ENCODE results near the gene EAPP.
"Not testable (repeated sequence)": the region's sequence is repeated elsewhere in the genome, so short reads cannot be mapped to it uniquely, and the experiment has no call there.

EAPP gene

DNA sequence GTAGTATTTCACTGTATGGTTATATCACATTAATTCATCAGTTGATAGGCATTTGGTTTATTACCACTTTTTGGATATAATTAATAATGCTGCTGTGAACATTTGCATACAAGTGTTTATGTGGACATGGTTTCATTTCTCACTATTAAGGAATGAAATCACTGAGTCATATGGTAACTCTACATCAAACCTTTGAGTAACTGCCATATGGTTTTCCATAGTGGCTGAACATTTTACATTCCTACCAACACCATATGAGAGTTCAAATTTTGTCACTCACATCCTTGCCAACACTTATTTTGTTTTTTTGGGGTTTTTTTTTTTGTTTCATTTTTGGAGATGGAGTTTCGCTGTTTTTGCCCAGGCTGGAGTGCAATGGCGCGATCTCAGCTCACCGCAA is 30.2 kb upstream of the EAPP start:
- Histone ChIP-seq H3K36me3 (ENCODE audit: low read depth) (peaks cover 97% of the 10 kb centered on the region), H3K27me3 (ENCODE audit: insufficient read depth, poor library complexity, severe bottlenecking) (no peaks in the 10 kb centered on the region)

DNA sequence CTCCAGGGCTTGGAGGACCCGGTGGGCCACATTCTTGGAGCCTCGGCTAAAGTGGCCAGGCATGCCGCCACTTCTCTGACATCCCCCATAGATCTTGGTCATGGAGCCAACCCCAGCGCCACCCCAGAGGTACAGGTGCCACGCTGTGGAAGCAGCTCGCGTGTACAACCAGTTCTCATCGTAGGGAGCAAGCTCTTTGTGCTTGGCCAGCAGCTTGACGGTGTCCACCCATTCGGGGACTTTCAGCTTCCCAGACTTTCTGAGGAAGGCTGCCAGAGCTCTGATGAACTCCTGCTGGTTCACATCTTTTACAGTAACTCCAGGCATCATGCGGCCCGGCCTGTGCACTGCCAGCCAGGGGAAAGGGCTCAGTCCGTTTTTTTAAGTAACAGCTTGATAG is 29.3 kb upstream of the EAPP start:
- Histone ChIP-seq H3K4me3 (ENCODE audit: severe bottlenecking) (no peak overlapping the region), H3K9me3 (ENCODE audit: severe bottlenecking) (no peaks in the 10 kb centered on the region), H3K36me3 (ENCODE audit: low read depth) (peaks cover 97% of the 10 kb centered on the region), H3K4me1 (ENCODE audit: insufficient read depth, poor library complexity, severe bottlenecking) (no peaks in the 10 kb centered on the region), H3K27ac (ENCODE audit: poor library complexity, severe bottlenecking) (no peak overlapping the region), H3K27me3 (ENCODE audit: insufficient read depth, poor library complexity, severe bottlenecking) (no peaks in the 10 kb centered on the region)
- ATAC-seq (ENCODE audit: low read depth) (no peak), DNase-seq (ENCODE audit: low spot score) (peak; percentile 45)
- TF ChIP-seq, protein P1, sequence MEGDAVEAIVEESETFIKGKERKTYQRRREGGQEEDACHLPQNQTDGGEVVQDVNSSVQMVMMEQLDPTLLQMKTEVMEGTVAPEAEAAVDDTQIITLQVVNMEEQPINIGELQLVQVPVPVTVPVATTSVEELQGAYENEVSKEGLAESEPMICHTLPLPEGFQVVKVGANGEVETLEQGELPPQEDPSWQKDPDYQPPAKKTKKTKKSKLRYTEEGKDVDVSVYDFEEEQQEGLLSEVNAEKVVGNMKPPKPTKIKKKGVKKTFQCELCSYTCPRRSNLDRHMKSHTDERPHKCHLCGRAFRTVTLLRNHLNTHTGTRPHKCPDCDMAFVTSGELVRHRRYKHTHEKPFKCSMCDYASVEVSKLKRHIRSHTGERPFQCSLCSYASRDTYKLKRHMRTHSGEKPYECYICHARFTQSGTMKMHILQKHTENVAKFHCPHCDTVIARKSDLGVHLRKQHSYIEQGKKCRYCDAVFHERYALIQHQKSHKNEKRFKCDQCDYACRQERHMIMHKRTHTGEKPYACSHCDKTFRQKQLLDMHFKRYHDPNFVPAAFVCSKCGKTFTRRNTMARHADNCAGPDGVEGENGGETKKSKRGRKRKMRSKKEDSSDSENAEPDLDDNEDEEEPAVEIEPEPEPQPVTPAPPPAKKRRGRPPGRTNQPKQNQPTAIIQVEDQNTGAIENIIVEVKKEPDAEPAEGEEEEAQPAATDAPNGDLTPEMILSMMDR (IDR thresholded peaks at IDR 0.05; ENCODE audit: poor library complexity, severe bottlenecking) = no peak

More for the DNA sequence above, 30.2 kb upstream of the EAPP start:
- TF ChIP-seq, protein P1 (IDR thresholded peaks at IDR 0.05; ENCODE audit: poor library complexity, severe bottlenecking) = no peak
- Histone ChIP-seq H3K9me3 (ENCODE audit: severe bottlenecking) (no peaks in the 10 kb centered on the region), H3K27ac (ENCODE audit: poor library complexity, severe bottlenecking) (no peak overlapping the region), H3K4me3 (ENCODE audit: severe bottlenecking) (no peak overlapping the region), H3K4me1 (ENCODE audit: insufficient read depth, poor library complexity, severe bottlenecking) (no peaks in the 10 kb centered on the region)
- ATAC-seq (ENCODE audit: low read depth) (no peak), DNase-seq (ENCODE audit: low spot score) (no peak)

DNA sequence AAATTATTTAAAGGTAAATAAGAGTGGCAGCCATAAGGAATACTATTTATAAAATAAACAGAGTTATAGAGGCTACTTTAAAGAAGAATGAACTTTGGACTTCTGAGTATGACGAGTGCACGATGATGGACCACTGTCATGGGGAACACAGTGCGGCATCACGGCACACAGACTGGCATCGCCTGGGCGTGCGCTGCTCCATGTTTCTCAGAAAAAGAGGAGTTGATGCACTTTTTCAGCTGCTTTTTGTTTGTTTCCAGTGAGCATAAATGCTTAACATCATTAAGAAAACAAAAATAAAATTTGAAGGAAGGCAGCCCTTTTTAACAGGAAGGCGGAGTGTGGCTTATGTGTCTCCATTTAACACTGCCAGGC is 23.3 kb upstream of the EAPP start:
- Histone ChIP-seq H3K36me3 (ENCODE audit: low read depth) (peaks cover 55% of the 10 kb centered on the region), H3K9me3 (ENCODE audit: severe bottlenecking) (no peaks in the 10 kb centered on the region), H3K27me3 (ENCODE audit: insufficient read depth, poor library complexity, severe bottlenecking) (no peaks in the 10 kb centered on the region), H3K4me3 (ENCODE audit: severe bottlenecking) (no peak overlapping the region), H3K4me1 (ENCODE audit: insufficient read depth, poor library complexity, severe bottlenecking) (no peaks in the 10 kb centered on the region), H3K27ac (ENCODE audit: poor library complexity, severe bottlenecking) (no peak overlapping the region)
- TF ChIP-seq, protein P1 (IDR thresholded peaks at IDR 0.05; ENCODE audit: poor library complexity, severe bottlenecking) = no peak
- ATAC-seq (ENCODE audit: low read depth) (no peak), DNase-seq (ENCODE audit: low spot score) (no peak)

DNA sequence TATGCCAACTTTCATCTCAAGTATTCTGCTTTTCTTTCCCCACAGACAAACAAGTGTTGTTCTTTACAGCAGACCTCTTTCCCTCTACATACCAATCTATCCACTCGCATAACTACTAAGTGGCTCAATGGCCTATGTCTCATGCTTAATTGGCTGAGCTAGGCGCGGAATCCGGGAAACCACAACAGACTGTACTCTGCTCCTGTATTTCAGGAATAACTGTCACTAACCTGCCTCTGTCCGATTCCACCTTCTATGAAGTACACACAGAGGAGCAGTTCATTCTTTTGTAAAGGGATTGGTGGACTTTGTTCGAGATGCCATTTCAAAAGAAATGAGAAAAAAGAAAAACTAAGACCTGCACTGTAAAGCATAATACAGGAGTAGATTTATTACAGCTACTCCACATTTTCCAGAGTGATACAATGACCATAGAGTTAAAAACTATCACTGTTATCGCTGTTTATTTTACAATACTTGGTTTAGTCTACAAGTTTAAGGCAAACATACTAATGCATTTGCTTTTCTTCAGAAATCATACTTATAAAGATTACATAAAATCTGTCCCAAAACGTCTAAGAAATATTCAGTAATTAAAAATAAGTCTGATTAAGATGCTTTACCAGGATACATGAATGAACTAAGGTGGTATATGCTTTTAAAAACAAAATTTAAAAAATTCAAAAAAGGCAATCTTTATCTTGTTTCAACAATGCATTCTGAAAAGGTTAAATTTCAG is 22.7 kb upstream of the EAPP start:
- ATAC-seq (ENCODE audit: low read depth); H3K4me3 ChIP-seq (ENCODE audit: severe bottlenecking); H3K27ac ChIP-seq (ENCODE audit: poor library complexity, severe bottlenecking); H3K4me1 ChIP-seq (ENCODE audit: insufficient read depth, poor library complexity, severe bottlenecking); H3K9me3 ChIP-seq (ENCODE audit: severe bottlenecking); DNase-seq (ENCODE audit: low spot score); H3K27me3 ChIP-seq (ENCODE audit: insufficient read depth, poor library complexity, severe bottlenecking): not testable (repeated sequence)
- peaks cover 50% of the 10 kb centered on the region for H3K36me3 ChIP-seq (ENCODE audit: low read depth)

DNA sequence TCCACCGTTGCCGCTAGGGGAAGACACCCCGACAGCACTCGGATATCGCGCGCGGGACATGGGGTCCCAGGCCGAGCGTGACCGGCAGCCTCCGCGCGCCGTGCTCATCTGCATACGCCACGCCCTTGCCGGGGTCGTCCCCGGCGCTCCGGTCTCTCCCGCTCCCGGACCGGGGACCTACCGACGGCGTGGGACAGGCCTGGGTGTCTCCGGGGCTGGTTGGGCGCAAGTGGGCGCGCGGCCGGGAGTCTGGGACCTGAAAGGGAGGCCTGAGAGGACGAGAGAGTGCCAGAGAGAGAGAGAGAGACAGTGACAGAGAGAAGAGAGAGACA is 17.0 kb upstream of the EAPP start:
- H3K27ac ChIP-seq (ENCODE audit: poor library complexity, severe bottlenecking) = not testable (repeated sequence)

DNA sequence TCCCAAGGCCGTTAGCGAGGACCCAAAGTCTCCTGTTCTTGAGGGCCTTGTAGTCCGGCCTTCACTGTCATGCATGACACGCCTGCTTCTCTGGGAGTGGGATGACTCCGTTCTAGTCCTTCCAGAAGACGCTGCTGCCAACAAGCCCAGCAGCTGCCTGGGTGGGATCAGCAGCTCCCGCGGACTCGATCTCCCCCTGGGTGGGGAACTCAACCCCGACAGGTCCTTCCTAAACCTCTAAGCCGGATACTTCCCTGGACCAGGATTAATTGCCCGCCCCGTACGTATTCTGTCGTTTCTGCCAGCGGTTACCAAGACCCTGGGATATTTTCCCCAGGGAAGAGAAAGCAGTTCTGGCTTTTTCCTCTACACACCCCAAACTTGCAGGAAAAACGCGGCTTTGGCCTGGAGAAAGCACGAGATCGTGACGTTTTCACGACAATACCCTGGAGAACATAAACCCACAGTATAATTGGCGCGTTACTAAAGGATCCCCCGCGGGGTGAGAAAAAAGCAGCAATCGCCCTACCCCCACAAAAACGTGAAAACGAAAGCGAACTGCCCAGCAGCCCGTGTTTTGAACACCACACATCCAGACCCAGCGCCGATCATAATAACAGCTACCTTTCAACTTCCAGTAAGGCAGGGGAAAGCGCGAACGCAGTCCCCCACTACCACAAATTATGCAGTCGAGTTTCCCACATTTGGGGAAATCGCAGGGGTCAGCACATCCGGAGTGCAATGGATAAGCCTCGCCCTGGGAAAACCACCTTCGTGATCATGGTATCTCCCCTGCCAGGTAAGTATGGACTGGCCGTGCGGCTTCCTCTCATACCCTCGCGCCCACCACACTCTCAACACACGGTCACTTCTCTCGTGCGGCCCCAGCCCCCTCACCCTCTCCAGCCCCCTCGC is 16.3 kb upstream of the EAPP start:
- not testable (repeated sequence) for H3K4me1 ChIP-seq (ENCODE audit: insufficient read depth, poor library complexity, severe bottlenecking); H3K4me3 ChIP-seq (ENCODE audit: severe bottlenecking); DNase-seq (ENCODE audit: low spot score); H3K27ac ChIP-seq (ENCODE audit: poor library complexity, severe bottlenecking); H3K27me3 ChIP-seq (ENCODE audit: insufficient read depth, poor library complexity, severe bottlenecking); H3K36me3 ChIP-seq (ENCODE audit: low read depth); H3K9me3 ChIP-seq (ENCODE audit: severe bottlenecking)
- peak; percentile 82 for ATAC-seq (ENCODE audit: low read depth)

More for the DNA sequence above, 17.0 kb upstream of the EAPP start:
- H3K27me3 ChIP-seq (ENCODE audit: insufficient read depth, poor library complexity, severe bottlenecking); H3K4me3 ChIP-seq (ENCODE audit: severe bottlenecking); H3K36me3 ChIP-seq (ENCODE audit: low read depth); H3K9me3 ChIP-seq (ENCODE audit: severe bottlenecking); H3K4me1 ChIP-seq (ENCODE audit: insufficient read depth, poor library complexity, severe bottlenecking); DNase-seq (ENCODE audit: low spot score): not testable (repeated sequence)
- ATAC-seq (ENCODE audit: low read depth) = peak; percentile 45
